Stimulated activated memory B cell treated with anti-CD40 and anti-IgM and Interleukin-4, amounts not matched to agents 10 μg/mL and 1 μg/mL and 100 μg/mL, for 72 hours (primary cell): Measurements from ENCODE around the gene ZNF497.
"Not testable (repeated sequence)": the region's sequence is repeated elsewhere in the genome, so short reads cannot be mapped to it uniquely, and the experiment has no call there.

Experiments used
- ATAC-seq: fragments of 150-1000 bp; cut with Tn5 transposase; 2 replicates; pipeline ENCODE4 v1.10.0; 2021
- H3K27ac Mint-ChIP-seq: one replicate; pipeline ENCODE4 v1.8.0; 2022; ENCODE audit warnings: mild to moderate bottlenecking, mixed read lengths
- H3K27me3 Mint-ChIP-seq: one replicate; pipeline ENCODE4 v1.8.0; 2022; ENCODE audit warnings: mixed read lengths
- H3K36me3 Mint-ChIP-seq: one replicate; pipeline ENCODE4 v1.8.0; 2022; ENCODE audit warnings: mixed read lengths
- H3K4me1 Mint-ChIP-seq: one replicate; pipeline ENCODE4 v1.8.0; 2022; ENCODE audit warnings: mixed read lengths
- H3K4me3 Mint-ChIP-seq: one replicate; pipeline ENCODE4 v1.8.0; 2022; ENCODE audit warnings: mild to moderate bottlenecking, moderate library complexity, mixed read lengths
- H3K9me3 Mint-ChIP-seq: one replicate; pipeline ENCODE4 v1.8.0; 2022; ENCODE audit warnings: mixed read lengths

Gene ZNF497

DNA sequence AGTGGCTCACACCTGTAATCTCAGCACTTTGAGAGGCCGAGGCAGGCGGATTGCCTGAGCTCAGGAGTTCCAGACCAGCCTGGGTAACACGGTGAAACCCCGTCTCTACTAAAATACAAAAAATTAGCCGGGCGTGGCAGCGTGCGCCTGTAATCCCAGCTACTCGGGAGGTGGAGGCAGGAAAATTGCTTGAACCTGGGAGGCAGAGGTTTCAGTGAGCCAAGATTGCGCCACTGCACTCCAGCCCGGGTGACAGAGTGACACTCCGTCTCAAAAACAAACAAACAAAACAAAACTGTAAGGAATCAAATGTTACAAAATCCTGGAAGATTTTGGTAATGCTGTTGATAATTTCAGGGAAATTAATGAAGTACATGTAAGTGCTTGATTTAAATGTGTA is 14.5 kb downstream of the ZNF497 start:
- H3K4me1 Mint-ChIP-seq = peaks cover 61% of the 10 kb centered on the region
- not testable (repeated sequence) for ATAC-seq, H3K9me3 Mint-ChIP-seq, H3K27me3 Mint-ChIP-seq
- H3K27ac Mint-ChIP-seq = peak overlapping the region; percentile 89
- H3K36me3 Mint-ChIP-seq = peaks cover 43% of the 10 kb centered on the region
- peak overlapping the region; percentile 100 for H3K4me3 Mint-ChIP-seq

DNA sequence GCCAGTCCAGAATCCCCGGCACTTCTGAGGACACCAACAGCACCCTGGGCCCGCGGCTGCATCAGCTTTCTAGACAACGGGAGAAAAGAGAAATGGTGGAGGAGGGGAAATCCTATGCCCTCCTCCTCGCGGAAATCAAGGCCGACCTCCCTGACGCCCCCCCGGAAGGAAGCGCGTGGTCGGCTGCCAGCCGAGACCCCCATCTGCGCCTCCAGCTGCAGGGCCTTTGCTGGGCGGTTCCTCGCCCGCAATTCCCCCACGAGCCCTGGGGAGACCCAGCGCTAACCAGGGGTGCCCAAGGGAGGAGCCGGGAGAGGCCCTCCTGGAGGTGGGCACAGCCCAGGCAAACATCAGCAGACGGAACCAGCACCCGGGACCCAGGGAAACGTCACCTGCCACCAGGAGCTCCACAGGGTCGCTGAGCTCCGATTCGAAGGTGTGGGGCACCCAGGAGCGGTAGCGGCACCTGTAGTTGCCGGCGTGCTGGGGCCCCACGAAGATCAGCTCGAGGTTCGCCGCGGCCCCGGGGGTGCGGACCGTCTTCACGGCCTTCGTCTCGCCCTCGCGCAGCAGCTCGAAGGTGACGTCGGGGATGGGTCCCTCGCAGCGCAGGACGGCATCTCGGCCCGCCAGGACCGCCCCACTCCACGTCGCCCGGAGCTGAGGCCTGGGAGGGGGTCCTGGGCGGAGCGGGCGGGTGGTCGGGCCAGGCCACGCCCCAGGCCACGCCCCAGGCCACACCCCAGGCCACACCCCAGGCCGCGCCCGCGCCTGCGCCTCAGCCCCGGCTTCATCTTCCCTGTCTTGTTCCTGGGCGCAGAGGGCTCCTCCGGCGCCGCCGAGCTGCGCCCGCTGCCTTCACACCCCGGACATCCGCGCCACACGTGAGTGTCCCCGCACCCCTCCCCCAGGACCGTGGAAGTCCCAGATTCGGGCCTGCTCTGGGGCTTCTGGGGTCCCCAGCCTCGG is 15.3 kb downstream of the ZNF497 start:
- Mint-ChIP-seq H3K27me3 (no peaks in the 10 kb centered on the region), H3K4me1 (peaks cover 56% of the 10 kb centered on the region), H3K4me3 (peak overlapping the region; percentile 100), H3K27ac (peak overlapping the region; percentile 89), H3K9me3 (peaks cover 4% of the 10 kb centered on the region), H3K36me3 (peaks cover 42% of the 10 kb centered on the region)
- peak; percentile 95 for ATAC-seq

DNA sequence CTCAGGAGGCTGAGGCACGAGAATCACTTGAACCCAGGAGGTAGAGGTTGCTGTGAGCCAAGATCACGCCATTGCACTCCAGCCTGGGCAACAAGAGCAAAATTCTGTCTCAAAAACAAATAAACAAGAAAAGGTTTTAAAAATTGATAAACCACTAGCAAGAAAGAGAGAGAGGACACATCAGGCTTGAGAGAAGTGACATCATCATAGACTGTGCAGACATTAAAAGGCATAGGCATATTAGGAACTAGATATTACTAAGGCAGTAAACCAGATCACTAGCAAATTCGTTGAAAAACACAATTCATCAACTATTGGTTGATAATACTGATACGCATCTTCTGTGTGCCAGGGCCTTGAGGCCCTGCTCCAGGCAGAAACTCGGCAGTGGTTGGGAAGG is 17.0 kb downstream of the ZNF497 start:
- Mint-ChIP-seq H3K36me3 (peaks cover 42% of the 10 kb centered on the region), H3K4me1 (peaks cover 48% of the 10 kb centered on the region), H3K27ac (peak overlapping the region; percentile 89), H3K9me3 (peaks cover 4% of the 10 kb centered on the region), H3K27me3 (no peaks in the 10 kb centered on the region), H3K4me3 (peak overlapping the region; percentile 100)
- ATAC-seq = no peak

DNA sequence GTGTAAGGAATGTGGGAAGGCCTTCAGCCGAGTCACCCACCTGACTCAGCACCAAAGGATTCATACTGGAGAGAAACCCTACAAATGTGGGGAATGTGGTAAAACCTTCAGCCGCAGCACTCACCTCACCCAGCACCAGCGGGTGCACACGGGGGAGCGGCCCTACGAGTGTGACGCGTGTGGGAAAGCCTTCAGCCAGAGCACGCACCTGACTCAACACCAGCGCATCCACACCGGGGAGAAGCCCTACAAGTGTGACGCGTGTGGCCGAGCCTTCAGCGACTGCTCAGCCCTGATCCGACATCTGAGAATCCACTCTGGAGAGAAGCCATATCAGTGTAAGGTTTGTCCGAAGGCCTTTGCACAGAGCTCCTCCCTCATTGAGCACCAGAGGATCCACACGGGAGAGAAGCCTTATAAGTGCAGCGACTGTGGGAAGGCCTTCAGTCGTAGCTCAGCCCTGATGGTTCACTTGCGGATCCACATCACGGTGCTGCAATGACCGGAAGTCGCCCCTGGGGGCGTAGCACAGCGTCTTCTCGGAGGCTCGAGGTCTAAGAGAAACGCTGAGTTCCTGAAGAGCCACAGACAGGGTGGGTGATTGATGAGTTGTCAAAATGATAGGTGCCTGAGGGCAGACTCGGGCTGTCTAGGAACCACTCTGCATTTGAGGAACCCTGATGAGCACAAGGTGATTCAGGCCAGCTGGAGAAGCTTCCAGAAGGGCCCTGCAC is 23.6 kb downstream of the ZNF497 start:
- ATAC-seq = no peak
- H3K36me3 Mint-ChIP-seq = peaks cover 64% of the 10 kb centered on the region
- H3K9me3 Mint-ChIP-seq = no peaks in the 10 kb centered on the region

DNA sequence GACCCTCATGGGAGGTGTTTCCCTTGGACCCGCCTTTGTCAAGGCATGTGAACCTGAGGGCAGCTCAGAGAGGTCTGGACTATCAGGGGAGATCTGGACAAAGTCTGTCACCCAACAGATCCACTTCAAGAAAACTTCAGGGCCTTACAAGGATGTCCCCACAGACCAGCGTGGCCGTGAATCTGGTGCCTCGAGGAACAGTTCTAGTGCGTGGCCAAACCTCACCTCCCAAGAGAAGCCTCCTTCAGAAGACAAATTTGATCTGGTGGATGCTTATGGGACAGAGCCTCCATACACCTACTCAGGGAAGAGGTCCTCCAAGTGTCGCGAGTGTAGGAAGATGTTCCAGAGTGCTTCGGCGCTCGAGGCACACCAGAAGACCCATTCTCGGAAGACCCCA is 24.2 kb downstream of the ZNF497 start:
- Mint-ChIP-seq H3K4me1 (no peaks in the 10 kb centered on the region), H3K9me3 (no peaks in the 10 kb centered on the region), H3K27me3 (no peaks in the 10 kb centered on the region), H3K4me3 (no peak overlapping the region), H3K36me3 (peaks cover 64% of the 10 kb centered on the region), H3K27ac (no peak overlapping the region)
- no peak for ATAC-seq

More for the DNA sequence above, 23.6 kb downstream of the ZNF497 start:
- Mint-ChIP-seq H3K27me3 (no peaks in the 10 kb centered on the region), H3K27ac (no peak overlapping the region), H3K4me1 (no peaks in the 10 kb centered on the region), H3K4me3 (no peak overlapping the region)

DNA sequence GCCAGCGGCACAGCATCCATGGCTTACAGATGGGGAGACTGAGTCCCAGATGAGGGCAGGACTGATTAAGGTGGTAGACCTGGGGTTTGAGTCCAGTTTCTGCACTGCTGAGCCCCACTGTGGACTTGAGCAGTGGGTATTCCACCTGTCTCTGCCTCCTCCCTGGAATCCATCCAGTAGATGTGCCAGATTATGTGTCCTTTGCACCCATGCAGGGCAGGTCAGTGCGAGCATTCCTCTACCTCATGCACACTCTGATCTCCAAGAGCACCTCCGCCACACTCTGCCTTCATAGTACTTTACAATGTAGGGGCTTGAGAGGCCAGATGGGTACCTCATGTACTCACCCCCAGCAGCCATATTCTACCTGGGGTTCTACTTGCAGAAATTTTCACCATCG is 25.7 kb downstream of the ZNF497 start:
- no peaks in the 10 kb centered on the region for H3K9me3 Mint-ChIP-seq

DNA sequence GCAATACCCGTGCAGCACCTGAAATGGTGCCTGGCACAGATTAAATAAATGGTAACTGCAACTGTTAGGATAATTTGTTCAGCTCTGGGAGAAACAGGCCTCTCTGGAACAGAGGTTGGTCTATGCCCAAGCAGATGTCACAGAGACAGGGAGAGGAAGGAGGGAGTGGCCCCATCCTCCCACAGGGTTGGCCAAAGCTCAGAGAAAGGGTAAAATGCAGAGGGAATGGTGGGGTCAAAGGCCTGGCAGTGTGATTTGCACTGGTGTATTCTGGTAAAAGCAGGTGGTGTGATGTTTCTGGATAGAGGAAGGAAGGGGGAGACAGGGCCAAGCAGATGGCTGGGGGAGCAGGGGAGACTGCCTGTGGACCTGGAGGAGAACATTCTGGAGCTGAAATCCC is 26.3 kb downstream of the ZNF497 start:
- Mint-ChIP-seq H3K36me3 (peaks cover 50% of the 10 kb centered on the region), H3K27ac (no peak overlapping the region)
- no peak for ATAC-seq

More for the DNA sequence above, 25.7 kb downstream of the ZNF497 start:
- Mint-ChIP-seq H3K4me3 (no peak overlapping the region), H3K27ac (no peak overlapping the region), H3K36me3 (peaks cover 56% of the 10 kb centered on the region), H3K27me3 (no peaks in the 10 kb centered on the region), H3K4me1 (no peaks in the 10 kb centered on the region)
- no peak for ATAC-seq

DNA sequence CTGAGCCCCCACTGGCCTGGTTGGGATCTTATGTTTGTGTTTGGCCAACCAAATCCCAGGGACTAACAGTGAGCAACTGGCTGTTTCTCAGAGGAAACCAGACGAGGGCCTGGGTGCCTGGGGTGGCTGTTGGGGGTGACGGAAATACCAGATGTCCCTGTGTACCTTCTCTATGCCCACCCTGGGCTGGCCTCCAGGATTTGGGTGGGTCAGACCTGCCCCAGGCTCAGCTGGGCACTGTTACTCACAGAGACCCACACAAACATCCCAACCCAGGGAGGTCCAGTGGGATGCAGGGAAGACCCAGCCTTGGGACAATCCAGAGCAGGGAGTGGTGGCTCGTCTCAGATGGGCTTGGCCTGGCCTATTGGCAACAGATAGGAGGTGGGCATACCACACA is 26.9 kb downstream of the ZNF497 start:
- H3K4me3 Mint-ChIP-seq = no peak overlapping the region
- H3K9me3 Mint-ChIP-seq = no peaks in the 10 kb centered on the region
- H3K27ac Mint-ChIP-seq = no peak overlapping the region
- peaks cover 44% of the 10 kb centered on the region for H3K36me3 Mint-ChIP-seq
- no peak for ATAC-seq
- H3K27me3 Mint-ChIP-seq = no peaks in the 10 kb centered on the region
- H3K4me1 Mint-ChIP-seq = no peaks in the 10 kb centered on the region

More for the DNA sequence above, 26.3 kb downstream of the ZNF497 start:
- H3K4me1 Mint-ChIP-seq = no peaks in the 10 kb centered on the region
- H3K27me3 Mint-ChIP-seq = no peaks in the 10 kb centered on the region
- no peak overlapping the region for H3K4me3 Mint-ChIP-seq
- H3K9me3 Mint-ChIP-seq = no peaks in the 10 kb centered on the region

DNA sequence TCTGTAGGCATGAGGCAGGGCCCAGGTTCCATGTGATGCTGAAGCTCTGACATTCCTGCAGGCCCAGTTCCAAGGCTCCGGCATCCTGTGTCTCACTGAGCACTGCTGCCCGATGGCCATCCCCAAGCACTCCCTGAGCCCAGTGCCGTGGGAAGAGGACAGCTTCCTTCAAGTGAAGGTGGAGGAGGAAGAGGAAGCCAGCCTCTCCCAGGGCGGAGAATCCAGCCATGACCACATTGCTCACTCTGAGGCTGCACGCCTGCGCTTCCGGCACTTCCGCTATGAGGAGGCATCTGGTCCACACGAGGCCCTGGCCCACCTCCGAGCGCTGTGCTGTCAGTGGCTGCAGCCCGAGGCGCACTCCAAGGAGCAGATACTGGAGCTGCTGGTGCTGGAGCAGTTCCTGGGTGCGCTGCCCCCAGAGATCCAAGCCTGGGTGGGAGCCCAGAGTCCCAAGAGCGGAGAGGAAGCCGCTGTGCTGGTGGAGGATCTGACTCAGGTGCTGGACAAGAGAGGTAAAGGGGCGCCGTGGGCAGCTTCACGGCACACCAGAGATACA is 27.8 kb downstream of the ZNF497 start:
- no peak overlapping the region for H3K27ac Mint-ChIP-seq
- H3K9me3 Mint-ChIP-seq = no peaks in the 10 kb centered on the region
- peaks cover 36% of the 10 kb centered on the region for H3K36me3 Mint-ChIP-seq
- ATAC-seq = no peak
- H3K4me3 Mint-ChIP-seq = no peak overlapping the region
- no peaks in the 10 kb centered on the region for H3K4me1 Mint-ChIP-seq
- no peaks in the 10 kb centered on the region for H3K27me3 Mint-ChIP-seq

DNA sequence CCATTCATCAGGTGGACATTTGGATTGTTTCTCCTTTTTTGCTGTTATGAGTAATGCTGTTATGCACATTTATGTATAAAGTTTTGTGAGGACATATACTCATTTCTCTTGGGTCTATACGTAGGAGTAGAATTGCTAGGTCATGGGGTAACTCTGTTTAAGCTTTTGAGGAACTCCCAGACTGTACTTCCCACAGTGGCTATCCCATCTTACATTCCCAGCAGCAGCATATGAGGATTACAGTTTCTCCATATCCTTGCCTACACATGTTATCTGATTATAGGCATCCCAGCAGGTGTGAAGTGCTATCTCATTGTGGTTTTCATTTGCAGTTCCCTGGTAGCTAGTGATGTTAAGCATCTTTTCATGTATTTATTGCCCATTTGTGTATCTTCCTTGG is 29.9 kb downstream of the ZNF497 start:
- ATAC-seq = no peak
- H3K27me3 Mint-ChIP-seq = no peaks in the 10 kb centered on the region
- H3K36me3 Mint-ChIP-seq = peaks cover 16% of the 10 kb centered on the region
- H3K27ac Mint-ChIP-seq = no peak overlapping the region
- no peaks in the 10 kb centered on the region for H3K9me3 Mint-ChIP-seq
- no peak overlapping the region for H3K4me3 Mint-ChIP-seq
- peaks cover 8% of the 10 kb centered on the region for H3K4me1 Mint-ChIP-seq

DNA sequence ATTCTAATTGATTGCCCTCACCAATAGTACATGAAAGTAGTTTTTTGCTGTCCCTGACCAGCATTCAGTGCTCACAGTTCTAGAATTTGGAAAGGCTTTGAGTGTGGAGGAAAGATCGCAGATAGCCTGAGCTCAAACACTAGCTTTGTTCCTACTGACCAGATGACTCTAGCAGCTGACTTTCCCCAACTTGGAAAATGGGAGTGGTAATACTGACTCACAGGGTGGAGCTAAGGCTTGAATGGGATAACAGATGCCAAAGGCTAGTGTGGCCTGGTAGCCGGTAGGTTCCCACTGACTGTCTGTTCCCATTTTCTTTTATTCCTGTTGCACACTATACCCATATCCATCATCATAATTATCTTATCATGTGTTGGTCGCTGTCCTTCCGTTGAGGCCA is 32.1 kb downstream of the ZNF497 start:
- H3K27me3 Mint-ChIP-seq = no peaks in the 10 kb centered on the region
- no peak overlapping the region for H3K27ac Mint-ChIP-seq
- no peaks in the 10 kb centered on the region for H3K9me3 Mint-ChIP-seq
- H3K4me3 Mint-ChIP-seq = no peak overlapping the region
- ATAC-seq = no peak
- H3K4me1 Mint-ChIP-seq = peaks cover 8% of the 10 kb centered on the region
- H3K36me3 Mint-ChIP-seq = peaks cover 9% of the 10 kb centered on the region

DNA sequence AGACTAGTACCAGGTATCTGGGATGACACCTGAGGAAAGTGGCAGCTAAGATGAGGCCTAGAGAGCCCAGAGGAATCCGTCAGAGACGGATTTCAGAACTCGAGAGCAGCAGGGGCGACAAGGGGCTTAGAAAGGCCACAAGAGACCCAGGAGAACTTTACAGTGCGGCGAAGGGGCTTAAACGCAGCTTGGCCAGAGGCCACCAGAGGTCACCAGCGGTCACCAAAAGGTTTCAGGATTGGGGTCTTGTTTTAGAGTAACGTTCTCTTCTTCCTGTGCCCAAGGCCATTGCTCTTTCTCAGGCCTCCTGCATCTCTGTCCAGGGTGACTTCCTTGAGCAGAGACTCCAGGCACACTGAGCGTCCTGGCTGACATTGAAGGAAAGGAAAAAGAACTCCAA is 33.6 kb downstream of the ZNF497 start:
- no peaks in the 10 kb centered on the region for H3K9me3 Mint-ChIP-seq
- H3K36me3 Mint-ChIP-seq = no peaks in the 10 kb centered on the region
- H3K27ac Mint-ChIP-seq = no peak overlapping the region
- no peaks in the 10 kb centered on the region for H3K27me3 Mint-ChIP-seq
- H3K4me3 Mint-ChIP-seq = no peak overlapping the region
- ATAC-seq = no peak
- H3K4me1 Mint-ChIP-seq = peaks cover 8% of the 10 kb centered on the region

DNA sequence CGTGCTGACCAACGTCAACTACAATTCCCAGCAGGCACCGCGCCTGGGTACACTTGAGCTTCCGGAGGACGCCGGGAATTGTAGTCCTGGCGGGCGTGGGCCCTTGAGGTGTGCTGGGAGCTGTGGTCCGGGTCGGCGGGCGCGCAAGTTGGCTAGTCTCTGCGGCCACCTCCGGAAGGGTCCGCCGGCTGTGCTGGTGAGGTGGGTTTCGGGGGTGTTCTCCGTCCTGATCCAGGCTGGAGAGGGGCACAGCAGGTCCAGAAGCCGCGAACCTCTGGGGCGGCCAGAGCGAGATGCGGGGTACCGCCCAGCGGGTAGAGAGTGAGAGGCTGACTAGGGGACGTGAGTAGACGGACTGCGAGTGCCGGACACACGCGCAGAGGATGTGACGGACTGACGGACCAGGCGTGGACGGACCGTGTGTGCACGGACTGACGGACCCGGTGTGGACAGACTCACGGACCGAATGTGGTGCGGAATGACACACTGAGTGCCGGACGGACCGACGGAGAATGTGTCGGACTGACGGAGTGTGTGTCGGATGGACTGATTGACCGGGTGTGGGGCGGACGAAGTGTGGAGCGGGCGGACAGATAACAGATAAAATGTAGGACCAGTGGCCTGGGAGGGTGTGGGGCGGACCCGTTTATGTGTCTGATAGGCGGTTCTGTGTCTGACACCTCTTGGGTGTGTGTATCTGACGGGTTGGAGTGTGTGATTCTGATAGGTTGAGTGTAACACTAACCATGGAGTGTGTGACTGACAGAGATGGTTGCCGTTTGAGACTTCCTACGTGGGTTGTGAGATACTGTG is 35.4 kb downstream of the ZNF497 start, which contains the start of gene ZSCAN22:
Gene ZSCAN22 (plus strand): TSS at position 81 of the 813 bp plus-strand sequence. CDS start 7,809 bp downstream, outside the sequence.
- no peak within 1 kb of the TSS for H3K4me3 Mint-ChIP-seq
- no peaks in the 10 kb centered on the region for H3K9me3 Mint-ChIP-seq
- peaks cover 8% of the 10 kb centered on the region for H3K4me1 Mint-ChIP-seq
- peaks cover 5% of the 10 kb centered on the region for H3K36me3 Mint-ChIP-seq
- H3K27me3 Mint-ChIP-seq = no peaks in the 10 kb centered on the region
- peak; percentile 96 for ATAC-seq
- no peak within 1 kb of the TSS for H3K27ac Mint-ChIP-seq

DNA sequence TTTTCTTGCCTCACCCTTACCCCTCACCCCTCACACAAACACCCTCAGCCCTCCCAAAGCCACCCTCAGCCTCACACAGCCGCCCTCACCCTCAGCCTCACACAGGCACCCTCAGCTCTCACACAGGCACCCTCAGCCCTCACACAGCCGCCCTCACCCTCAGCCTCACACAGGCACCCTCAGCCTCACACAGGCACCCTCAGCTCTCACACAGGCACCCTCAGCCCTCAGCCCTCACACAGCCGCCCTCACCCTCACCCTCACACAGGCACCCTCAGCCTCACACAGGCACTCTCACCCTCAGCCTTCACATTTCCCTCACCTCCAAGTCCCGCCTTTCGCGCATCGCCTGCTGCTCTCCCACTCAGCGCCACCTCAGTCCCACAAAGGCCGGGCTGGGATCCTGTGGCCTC is 36.0 kb downstream of the ZNF497 start:
- Mint-ChIP-seq H3K36me3 (peaks cover 5% of the 10 kb centered on the region), H3K9me3 (no peaks in the 10 kb centered on the region), H3K27ac (no peak overlapping the region), H3K27me3 (no peaks in the 10 kb centered on the region), H3K4me3 (no peak overlapping the region), H3K4me1 (peaks cover 8% of the 10 kb centered on the region)
- ATAC-seq = peak; percentile 59
